HFFc6 (cell line): ENCODE data around the gene ITGB5. TPM values are rescaled to one million over a fixed set of nuclear protein-coding genes. Genes with fewer than 3 reads are reported as not detected.

Experiments used
- DNase-seq: peaks from one replicate; pipeline ENCODE4 v3.0.0-alpha.2; 2018
- H3K27ac Mint-ChIP-seq: 2 replicates; pipeline ENCODE4 v1.8.0; 2020; ENCODE audit warnings: mild to moderate bottlenecking, mixed read lengths
- H3K27me3 Mint-ChIP-seq: 2 replicates; pipeline ENCODE4 v1.8.0; 2021; ENCODE audit warnings: mild to moderate bottlenecking, moderate library complexity, mixed read lengths; ENCODE audit not compliant: insufficient read depth
- H3K36me3 Mint-ChIP-seq: 2 replicates; pipeline ENCODE4 v1.8.0; 2021; ENCODE audit warnings: low read depth, mixed read lengths
- H3K4me1 Mint-ChIP-seq: 2 replicates; pipeline ENCODE4 v1.8.0; 2020; ENCODE audit warnings: low read depth, mixed read lengths
- H3K4me3 Mint-ChIP-seq: 2 replicates; pipeline ENCODE4 v1.8.0; 2020; ENCODE audit warnings: mild to moderate bottlenecking, moderate library complexity, mixed read lengths
- H3K9me3 Mint-ChIP-seq: 2 replicates; pipeline ENCODE4 v1.8.0; 2020; ENCODE audit warnings: mild to moderate bottlenecking, mixed read lengths
- total RNA-seq, 6 experiments: library from RNA; stranded (reverse); fragmentation: NEBNext Ultra II Directional; extraction: Animal tissue kit (Norgen Biotek cat#: 25700); gene quantifications; 2 replicates in 1 of 6; 3 replicates in 5 of 6; pipeline ENCODE4 v1.2.3, GENCODE V29; 2021
- TF ChIP-seq, protein P1 (sequence below): fragments of 200-600 bp; sonication (generic); IDR thresholded peaks from 2 replicates; pipeline ENCODE4 v1.5.0; 2021; ENCODE audit warnings: antibody characterized with exemption, mild to moderate bottlenecking

The ITGB5 gene
- total RNA-seq, 6 experiments from 2014 or later, result 203 to 332 (median 220) TPM

DNA sequence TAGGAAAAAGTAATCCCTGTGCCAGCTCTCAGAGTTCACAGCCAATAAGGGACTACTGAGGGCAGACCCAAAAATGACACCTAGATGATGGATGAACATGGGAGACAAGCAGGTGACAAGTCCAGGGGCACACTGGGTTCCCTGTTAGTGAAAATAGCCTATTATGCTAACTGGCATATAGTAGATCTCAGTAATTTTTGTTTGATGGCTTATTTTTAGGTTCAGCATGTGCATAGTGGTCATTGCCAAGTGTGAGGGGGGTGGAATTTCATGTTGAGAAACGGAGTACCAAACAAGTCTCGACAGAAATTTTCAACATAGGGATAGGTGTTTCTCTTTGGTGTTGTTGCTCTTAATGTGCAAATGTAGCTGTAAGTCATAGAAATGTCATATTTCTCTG lies 6.4 kb upstream of the ITGB5 start:
- peaks cover 7% of the 10 kb centered on the region; the same call in 1 of the 2 replicates for H3K4me1 Mint-ChIP-seq
- no peaks in the 10 kb centered on the region for H3K36me3 Mint-ChIP-seq
- H3K4me3 Mint-ChIP-seq, result no peak overlapping the region
- TF ChIP-seq, protein P1, sequence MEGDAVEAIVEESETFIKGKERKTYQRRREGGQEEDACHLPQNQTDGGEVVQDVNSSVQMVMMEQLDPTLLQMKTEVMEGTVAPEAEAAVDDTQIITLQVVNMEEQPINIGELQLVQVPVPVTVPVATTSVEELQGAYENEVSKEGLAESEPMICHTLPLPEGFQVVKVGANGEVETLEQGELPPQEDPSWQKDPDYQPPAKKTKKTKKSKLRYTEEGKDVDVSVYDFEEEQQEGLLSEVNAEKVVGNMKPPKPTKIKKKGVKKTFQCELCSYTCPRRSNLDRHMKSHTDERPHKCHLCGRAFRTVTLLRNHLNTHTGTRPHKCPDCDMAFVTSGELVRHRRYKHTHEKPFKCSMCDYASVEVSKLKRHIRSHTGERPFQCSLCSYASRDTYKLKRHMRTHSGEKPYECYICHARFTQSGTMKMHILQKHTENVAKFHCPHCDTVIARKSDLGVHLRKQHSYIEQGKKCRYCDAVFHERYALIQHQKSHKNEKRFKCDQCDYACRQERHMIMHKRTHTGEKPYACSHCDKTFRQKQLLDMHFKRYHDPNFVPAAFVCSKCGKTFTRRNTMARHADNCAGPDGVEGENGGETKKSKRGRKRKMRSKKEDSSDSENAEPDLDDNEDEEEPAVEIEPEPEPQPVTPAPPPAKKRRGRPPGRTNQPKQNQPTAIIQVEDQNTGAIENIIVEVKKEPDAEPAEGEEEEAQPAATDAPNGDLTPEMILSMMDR, result no peak
- no peak overlapping the region for H3K27ac Mint-ChIP-seq
- H3K27me3 Mint-ChIP-seq, result no peaks in the 10 kb centered on the region
- no peak for DNase-seq
- H3K9me3 Mint-ChIP-seq, result no peaks in the 10 kb centered on the region

DNA sequence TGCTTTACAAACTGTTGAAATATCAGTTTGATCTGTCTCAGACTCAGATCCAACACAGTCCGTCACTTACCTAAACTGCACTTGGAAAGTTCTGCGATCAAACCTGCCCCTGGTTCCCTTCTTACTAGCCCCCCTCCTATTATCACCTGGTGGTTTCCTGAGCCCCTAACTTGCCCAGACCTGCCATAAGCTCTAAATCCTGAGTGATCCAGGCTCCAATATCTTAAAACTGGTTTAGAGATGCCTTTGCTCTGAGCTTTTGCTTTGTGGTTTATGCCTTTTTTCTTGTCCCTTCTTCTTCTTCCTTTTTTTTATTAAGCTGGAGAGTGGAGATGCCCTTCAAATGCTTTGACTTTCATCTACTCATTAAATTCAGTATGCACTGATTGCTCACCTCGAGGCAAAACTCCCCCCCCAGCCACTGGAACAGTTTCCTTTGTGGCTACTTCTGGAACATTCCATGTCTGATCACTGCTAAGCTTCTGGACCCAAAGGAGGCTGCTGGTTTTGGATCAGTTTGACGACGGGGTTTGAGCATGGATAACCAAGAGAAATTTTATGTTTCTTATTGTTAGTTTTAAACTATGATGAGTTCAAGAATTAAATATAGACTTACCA lies 3.5 kb upstream of the ITGB5 start:
- H3K27ac Mint-ChIP-seq, result no peak overlapping the region
- no peaks in the 10 kb centered on the region for H3K27me3 Mint-ChIP-seq

GRCh38 chr3:124888482-124889441 lies 1.6 kb upstream of the ITGB5 start:
- Mint-ChIP-seq H3K27ac (no peak overlapping the region), H3K27me3 (no peaks in the 10 kb centered on the region; the same call in 1 of the 2 replicates), H3K4me3 (peak overlapping the region; percentile 76; the same call in 1 of the 2 replicates), H3K9me3 (no peaks in the 10 kb centered on the region), H3K4me1 (peaks cover 35% of the 10 kb centered on the region), H3K36me3 (0 out of 2 replicates have a peak, but pooled peaks cover 6% of the 10 kb centered on the region)
- TF ChIP-seq, protein P1, result no peak
- no peak for DNase-seq

More for the DNA sequence above, 3.5 kb upstream of the ITGB5 start:
- DNase-seq, result no peak
- TF ChIP-seq, protein P1, result no peak
- H3K4me3 Mint-ChIP-seq, result no peak overlapping the region
- H3K9me3 Mint-ChIP-seq, result no peaks in the 10 kb centered on the region
- H3K36me3 Mint-ChIP-seq, result no peaks in the 10 kb centered on the region
- H3K4me1 Mint-ChIP-seq, result peaks cover 16% of the 10 kb centered on the region

DNA sequence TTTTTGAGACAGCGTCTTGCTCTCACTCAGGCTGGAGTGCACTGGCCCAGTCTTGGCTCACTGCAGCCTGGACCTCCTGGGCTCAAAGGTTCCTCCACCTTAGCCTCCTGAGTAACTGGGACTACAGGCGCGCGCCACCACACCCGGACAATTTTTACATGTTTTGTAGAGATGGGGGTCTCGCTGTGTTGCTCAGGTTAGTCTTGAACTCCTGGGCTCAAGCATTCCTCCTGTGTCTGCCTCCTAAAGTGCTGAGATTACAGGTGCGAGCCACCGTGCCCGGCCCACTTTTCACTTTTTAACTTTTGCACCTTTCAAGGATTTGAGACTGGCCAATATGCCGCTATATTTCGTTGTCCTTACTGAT lies 750 bp upstream of the ITGB5 start:
- Mint-ChIP-seq H3K4me3 (peak overlapping the region; percentile 76), H3K36me3 (0 out of 2 replicates have a peak, but pooled peaks cover 6% of the 10 kb centered on the region), H3K9me3 (no peaks in the 10 kb centered on the region), H3K27ac (peak overlapping the region; percentile 43; the same call in 1 of the 2 replicates), H3K4me1 (peaks cover 44% of the 10 kb centered on the region), H3K27me3 (no peaks in the 10 kb centered on the region; the same call in 1 of the 2 replicates)
- DNase-seq, result no peak
- TF ChIP-seq, protein P1, result no peak

DNA sequence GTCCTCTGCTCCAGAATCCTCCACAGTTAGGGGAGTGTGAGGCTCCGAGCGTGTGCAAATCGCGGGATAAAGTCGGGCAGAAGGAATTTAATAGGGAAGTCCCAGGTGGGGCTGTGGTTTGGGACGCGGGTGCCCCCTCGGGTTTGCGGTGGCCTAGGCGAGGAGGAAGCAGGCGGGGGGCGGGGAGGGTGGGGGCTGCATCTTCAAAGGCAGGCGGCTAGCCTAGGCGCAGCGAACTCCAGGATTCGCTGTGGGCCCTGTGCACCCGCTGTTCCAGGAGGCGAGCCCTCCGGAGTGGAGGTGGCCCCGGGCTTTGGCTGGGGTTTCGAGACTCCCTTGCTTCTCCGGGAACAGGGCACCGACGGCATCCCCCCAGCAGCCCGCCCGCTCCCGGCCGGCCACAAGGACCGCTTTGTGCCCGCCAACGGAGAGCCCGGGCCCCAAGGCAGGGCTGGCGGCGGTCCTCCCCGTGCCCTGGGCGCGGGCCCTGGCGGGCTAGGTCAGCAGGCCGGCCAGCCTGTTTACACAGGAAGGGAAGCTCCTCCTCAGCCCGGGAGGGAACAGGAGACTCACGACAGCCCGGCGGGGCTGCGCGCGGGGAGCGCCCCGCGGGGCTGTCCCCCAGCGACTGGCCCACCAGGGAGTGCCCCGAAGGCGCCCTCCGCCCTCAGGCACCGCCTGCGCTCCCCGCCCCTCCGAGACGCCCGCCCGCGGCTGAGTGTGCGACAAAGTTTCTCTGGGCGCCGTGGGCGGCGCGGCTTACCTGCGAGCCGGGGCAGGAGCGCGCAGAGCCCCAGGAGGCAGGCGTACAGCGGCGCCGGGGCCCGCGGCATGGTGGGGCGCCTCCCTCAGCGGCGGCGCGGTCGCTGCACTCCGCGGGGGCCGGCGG lies 753 bp downstream of the ITGB5 start:
- Mint-ChIP-seq H3K27ac (peak overlapping the region; percentile 76), H3K36me3 (0 out of 2 replicates have a peak, but pooled peaks cover 6% of the 10 kb centered on the region), H3K4me1 (peaks cover 57% of the 10 kb centered on the region), H3K9me3 (no peaks in the 10 kb centered on the region), H3K27me3 (no peaks in the 10 kb centered on the region; the same call in 1 of the 2 replicates), H3K4me3 (peak overlapping the region; percentile 92)
- peak; percentile 19 for DNase-seq
- TF ChIP-seq, protein P1, result peak; percentile 32
